Fibroblast of pulmonary artery (primary cell): ENCODE data around the gene MRPL58.

Experiments
- DNase-seq: peaks from one replicate; pipeline ENCODE4 v3.0.0-alpha.2; 2010; ENCODE audit warnings: low read depth
- H3K4me3 ChIP-seq: replicated peaks from 2 replicates; pipeline ENCODE4 v1.5.1; 2011; ENCODE audit warnings: low read depth, mild to moderate bottlenecking, control low read depth, low read length, moderate library complexity
- CTCF ChIP-seq: IDR thresholded peaks from 2 replicates; pipeline ENCODE4 v1.5.1; 2011; ENCODE audit warnings: mild to moderate bottlenecking, control low read depth, low read length, inconsistent platforms; ENCODE audit errors: missing control alignments

Gene MRPL58

GRCh38 chr17:75006653-75007052 lies 5.8 kb upstream of the MRPL58 start:
- no peak for DNase-seq
- TF ChIP-seq CTCF: no peak
- H3K4me3 ChIP-seq: no peak overlapping the region

DNA sequence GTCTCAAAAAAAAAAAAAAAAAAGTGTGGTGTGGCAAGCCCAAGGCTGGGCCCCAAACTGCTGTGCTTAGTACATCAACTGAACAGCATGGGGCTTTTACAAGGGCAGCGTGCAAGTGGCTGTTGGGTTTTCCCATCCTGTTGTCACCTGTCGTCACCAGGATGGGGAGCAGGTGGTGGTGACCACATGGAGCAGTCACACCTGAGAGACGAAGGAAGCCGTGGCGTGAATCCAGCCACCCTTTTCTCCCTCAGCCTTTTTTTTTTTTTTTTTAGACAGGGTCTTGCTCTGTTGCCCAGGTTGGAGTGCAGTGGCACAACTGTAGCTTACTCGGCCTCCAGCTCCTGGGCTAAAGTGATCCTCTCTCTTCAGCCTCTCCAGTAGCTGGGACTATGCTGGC lies 4.1 kb upstream of the MRPL58 start:
- no peak for DNase-seq
- no peak overlapping the region for H3K4me3 ChIP-seq
- no peak for TF ChIP-seq CTCF

DNA sequence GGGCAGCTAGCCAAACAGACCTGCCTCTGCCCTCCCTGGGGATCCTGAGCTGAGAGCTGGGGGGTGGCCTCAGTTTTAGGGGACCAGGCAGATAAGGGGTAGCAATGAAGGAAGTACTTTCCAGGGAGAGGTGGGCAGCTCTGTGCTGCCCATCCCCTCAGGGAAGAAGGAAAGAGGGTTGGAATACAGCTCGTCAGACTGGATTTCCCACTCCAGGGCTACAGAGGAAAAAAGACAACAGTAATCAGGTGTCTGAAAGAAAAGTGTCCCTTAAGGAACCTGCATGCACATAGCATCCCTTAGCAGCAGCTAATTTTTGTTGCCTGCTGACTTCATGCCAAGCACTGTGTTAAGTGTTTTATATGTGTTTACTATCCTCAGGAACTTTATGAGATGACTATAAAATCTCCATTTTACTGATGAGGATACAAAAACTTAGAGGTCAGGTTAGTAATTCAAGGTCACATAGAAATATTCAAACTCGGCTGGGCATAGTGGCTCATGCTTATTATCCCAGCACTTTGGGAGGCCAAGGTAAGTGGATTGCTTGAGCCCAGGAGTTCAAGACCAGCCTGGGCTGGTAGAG lies 3.2 kb upstream of the MRPL58 start:
- no peak for TF ChIP-seq CTCF
- no peak overlapping the region for H3K4me3 ChIP-seq
- no peak for DNase-seq

- no peak for TF ChIP-seq CTCF
- DNase-seq: peak; percentile 42
- no peak overlapping the region for H3K4me3 ChIP-seq
Measured at GRCh38 chr17:75010683-75011400, 1.6 kb upstream of the MRPL58 start.

GRCh38 chr17:75011401-75012095 lies 922 bp upstream of the MRPL58 start:
- peak overlapping the region; percentile 66 for H3K4me3 ChIP-seq
- DNase-seq: peak; percentile 80
- no peak for TF ChIP-seq CTCF

GRCh38 chr17:75012096-75012345 lies 449 bp upstream of the MRPL58 start:
- peak overlapping the region; percentile 66 for H3K4me3 ChIP-seq
- DNase-seq: no peak
- TF ChIP-seq CTCF: no peak
